ENCODE results near the gene AGPAT4. TPM values are rescaled to one million over a fixed set of nuclear protein-coding genes. Genes with fewer than 3 reads are reported as not detected.

Gene AGPAT4
- total and polyA plus RNA-seq, 2 of the 13 experiments (the other 11 are each of a cell fraction or from before 2014, with no cell fraction given), result 0.07 to 0.13 TPM

- no TSS peak for BruUV-seq (replicated peaks)
- H3K79me2 ChIP-seq (ENCODE audit: insufficient read depth, low read length), result no peaks in the 10 kb centered on the region
- H3K9ac ChIP-seq (ENCODE audit: insufficient read depth, low read depth, low read length), result no peak overlapping the region
- no peak overlapping the region for H3K27ac ChIP-seq (ENCODE audit: extremely low read length, insufficient read depth, low read length)
- H2AFZ ChIP-seq (ENCODE audit: low read length), result no peak overlapping the region
- POLR2A ChIA-PET, result no interaction called here
- CTCF ChIA-PET (ENCODE audit: low intra/inter-chr PET ratio, low total read pairs), result no interaction called here
- intact Hi-C loops (cut with micrococcal nuclease; ENCODE audit: unreplicated experiment), result loop anchor here (10.0 kb wide), 1 partner anchor 157 kb away; no protein-coding TSS in a partner anchor
- H3K4me3 ChIP-seq (replicated peaks in 1 of 3; ENCODE audit: insufficient read depth in 1 of 3, low read depth in 2 of 3, low read length in 3 of 3), result no peak overlapping the region
- no peaks in the 10 kb centered on the region for H3K4me1 ChIP-seq (ENCODE audit: insufficient read depth, low read length)
- no peak overlapping the region for H3K4me2 ChIP-seq (ENCODE audit: low read depth, low read length)
- ATAC-seq, result no peak
- in situ Hi-C loops (cut with HindIII; ENCODE audit: extremely low pct_ligation_motif_present, low pct_unique_long_range_greater_than_20kb), result no loop called here
- H3K36me3 ChIP-seq (replicated peaks in 1 of 2; ENCODE audit: control insufficient read depth in 1 of 2, insufficient read depth in 2 of 2, low read length in 2 of 2), result peaks cover 16 to 64% of the 10 kb centered on the region in 2 experiments
- no peak for FAIRE-seq
- WGBS (ENCODE audit: low lambda C conversion rate), result 96% methylated on average over 6 of the region's 6 CpGs
- no peaks in the 10 kb centered on the region for H3K27me3 ChIP-seq (ENCODE audit: control insufficient read depth in 1 of 2, insufficient read depth in 2 of 2, low read length in 2 of 2)
- no peak for DNase-seq (ENCODE audit: low spot score)
- TF ChIP-seq ZNF468 (CRISPR knock-in tag; IDR thresholded peaks at IDR 0.05), result no peak
- no peak for TF ChIP-seq ZNF567 (CRISPR knock-in tag; IDR thresholded peaks at IDR 0.05; ENCODE audit: borderline replicate concordance)
- TF ChIP-seq ZNF292 (CRISPR knock-in tag; IDR thresholded peaks at IDR 0.05; ENCODE audit: borderline replicate concordance, low read depth), result no peak
- TF ChIP-seq BRD4 (CRISPR knock-in tag; IDR thresholded peaks at IDR 0.05), result no peak
- TF ChIP-seq MXI1 (IDR thresholded peaks at IDR 0.05; ENCODE audit: borderline replicate concordance, low read depth, low read length), result no peak
- TF ChIP-seq ONECUT2 (CRISPR knock-in tag; IDR thresholded peaks at IDR 0.05), result no peak
- no peak for TF ChIP-seq RFX3 (CRISPR knock-in tag; IDR thresholded peaks at IDR 0.05)
- TF ChIP-seq HOMEZ (CRISPR knock-in tag; IDR thresholded peaks at IDR 0.05; ENCODE audit: low read depth), result no peak
- no peak for TF ChIP-seq AKAP8 (CRISPR knock-in tag; IDR thresholded peaks at IDR 0.05)
- no peak for TF ChIP-seq KIAA2018 (CRISPR knock-in tag; IDR thresholded peaks at IDR 0.05; ENCODE audit: borderline replicate concordance)
- no peak for TF ChIP-seq PHF20 (CRISPR knock-in tag; IDR thresholded peaks at IDR 0.05)
- no peak for TF ChIP-seq ZNF556 (CRISPR knock-in tag; IDR thresholded peaks at IDR 0.05; ENCODE audit: borderline replicate concordance)
- TF ChIP-seq ZSCAN9 (CRISPR knock-in tag; IDR thresholded peaks at IDR 0.05; ENCODE audit: borderline replicate concordance), result no peak
- no peak for TF ChIP-seq SIN3A (IDR thresholded peaks at IDR 0.05; ENCODE audit: borderline replicate concordance, low read depth, low read length)
- TF ChIP-seq LCORL (IDR thresholded peaks at IDR 0.05), result no peak
- no peak for TF ChIP-seq LCORL (CRISPR knock-in tag; IDR thresholded peaks at IDR 0.05)
- H3K9me3 ChIP-seq (ENCODE audit: low read length), result no peaks in the 10 kb centered on the region
- no peaks in the 10 kb centered on the region for H4K20me1 ChIP-seq (ENCODE audit: insufficient read depth, low read length)
Observed at GRCh38 chr6:161091972-161092701, 181.7 kb downstream of the AGPAT4 start.

Measured in HepG2 (cell line).